H9 (cell line): ENCODE measurements around the gene CFAP43. TPM values are rescaled to one million over a fixed set of nuclear protein-coding genes. Genes with fewer than 3 reads are reported as not detected.
A peak's percentile ranks its signal among the peaks of the same experiment; 100 is the strongest.

Experiments used
- DNase-seq: peaks from one replicate; pipeline ENCODE4 v3.0.0-alpha.2; 2017
- H2AFZ ChIP-seq: one replicate; pipeline ENCODE4 v1.6.1; 2013; ENCODE audit warnings: mild to moderate bottlenecking, low read length, control low read depth, moderate library complexity
- H2AK5ac ChIP-seq: 2 replicates; pipeline ENCODE4 v1.6.1; 2013; ENCODE audit warnings: low read length, control low read depth, mixed read lengths; ENCODE audit not compliant: insufficient read length
- H2BK120ac ChIP-seq: one replicate; pipeline ENCODE4 v1.6.1; 2013; ENCODE audit warnings: low read depth, mild to moderate bottlenecking, low read length, control low read depth, inconsistent platforms; ENCODE audit not compliant: poor library complexity, severe bottlenecking
- H2BK12ac ChIP-seq: 2 replicates; pipeline ENCODE4 v1.6.1; 2013; ENCODE audit warnings: low read length, control low read depth, mixed read lengths, low read depth; ENCODE audit not compliant: insufficient read length
- H2BK15ac ChIP-seq: 2 replicates; pipeline ENCODE4 v1.6.1; 2013; ENCODE audit warnings: low read depth, low read length, control low read depth
- H2BK20ac ChIP-seq: one replicate; pipeline ENCODE4 v1.6.1; 2013; ENCODE audit warnings: low read depth, mild to moderate bottlenecking, low read length, control low read depth, inconsistent platforms; ENCODE audit not compliant: poor library complexity, severe bottlenecking
- H2BK5ac ChIP-seq: 2 replicates; pipeline ENCODE4 v1.6.1; 2013; ENCODE audit warnings: low read length, control low read depth, mixed read lengths; ENCODE audit not compliant: insufficient read length
- H3K14ac ChIP-seq: 2 replicates; pipeline ENCODE4 v1.6.1; 2013; ENCODE audit warnings: low read length, control low read depth; ENCODE audit not compliant: insufficient read depth
- H3K18ac ChIP-seq: 2 replicates; pipeline ENCODE4 v1.6.1; 2013; ENCODE audit warnings: low read depth, mild to moderate bottlenecking, mixed read lengths, low read length, control low read depth; ENCODE audit not compliant: insufficient read length
- H3K23ac ChIP-seq: 2 replicates; pipeline ENCODE4 v1.6.1; 2013; ENCODE audit warnings: low read length, control low read depth, mixed read lengths, low read depth; ENCODE audit not compliant: insufficient read length
- H3K23me2 ChIP-seq: 2 replicates; pipeline ENCODE4 v1.6.1; 2013; ENCODE audit warnings: low read depth, mild to moderate bottlenecking, mixed read lengths, low read length, control low read depth; ENCODE audit not compliant: insufficient read length, poor library complexity, severe bottlenecking
- H3K27ac ChIP-seq: 2 replicates; pipeline ENCODE4 v1.5.1; 2013; ENCODE audit warnings: low read length, control low read depth, mixed read lengths, low read depth; ENCODE audit not compliant: insufficient read length
- H3K27me3 ChIP-seq: 2 replicates; pipeline ENCODE4 v1.6.1; 2013; ENCODE audit warnings: low read length, control low read depth, inconsistent platforms; ENCODE audit not compliant: insufficient read depth
- H3K4ac ChIP-seq: 2 replicates; pipeline ENCODE4 v1.6.1; 2013; ENCODE audit warnings: low read depth, mild to moderate bottlenecking, control low read depth, inconsistent platforms, low read length, moderate library complexity
- H3K4me1 ChIP-seq: 2 replicates; pipeline ENCODE4 v1.6.1; 2013; ENCODE audit warnings: low read length, control low read depth, inconsistent platforms; ENCODE audit not compliant: insufficient read depth
- H3K4me2 ChIP-seq: 2 replicates; pipeline ENCODE4 v1.6.1; 2013; ENCODE audit warnings: low read length, control low read depth, mixed read lengths; ENCODE audit not compliant: insufficient read length, insufficient read depth
- H3K56ac ChIP-seq: 2 replicates; pipeline ENCODE4 v1.6.1; 2013; ENCODE audit warnings: low read depth, mild to moderate bottlenecking, mixed read lengths, low read length, control low read depth; ENCODE audit not compliant: insufficient read length
- H3K79me1 ChIP-seq: 2 replicates; pipeline ENCODE4 v1.6.1; 2013; ENCODE audit warnings: low read depth, mild to moderate bottlenecking, moderate library complexity, low read length, control low read depth, inconsistent platforms; ENCODE audit not compliant: insufficient read depth, poor library complexity, severe bottlenecking
- H3K79me2 ChIP-seq: 2 replicates; pipeline ENCODE4 v1.6.1; 2013; ENCODE audit warnings: low read length, control low read depth, inconsistent platforms; ENCODE audit not compliant: insufficient read depth
- H3K9ac ChIP-seq: 2 replicates; pipeline ENCODE4 v1.6.1; 2013; ENCODE audit warnings: low read length, control low read depth, mixed read lengths; ENCODE audit not compliant: insufficient read length; ENCODE audit errors: extremely low read depth
- H3K9me3 ChIP-seq: one replicate; pipeline ENCODE4 v1.6.1; 2013; ENCODE audit warnings: low read depth, low read length, inconsistent platforms; ENCODE audit not compliant: control insufficient read depth
- H3T11ph ChIP-seq: one replicate; pipeline ENCODE4 v1.6.1; 2013; ENCODE audit warnings: mild to moderate bottlenecking, low read length, control low read depth, inconsistent platforms
- H4K20me1 ChIP-seq: one replicate; pipeline ENCODE4 v1.6.1; 2013; ENCODE audit not compliant: control insufficient read depth, insufficient read length, insufficient read depth
- H4K5ac ChIP-seq: 2 replicates; pipeline ENCODE4 v1.6.1; 2013; ENCODE audit warnings: low read depth, mild to moderate bottlenecking, mixed read lengths, low read length, control low read depth; ENCODE audit not compliant: insufficient read length
- H4K8ac ChIP-seq: replicated peaks from 2 replicates; pipeline ENCODE4 v1.6.1; 2013; ENCODE audit warnings: low read length, control low read depth, mixed read lengths, low read depth; ENCODE audit not compliant: insufficient read length
- H4K91ac ChIP-seq: 2 replicates; pipeline ENCODE4 v1.6.1; 2013; ENCODE audit warnings: low read depth, mild to moderate bottlenecking, moderate library complexity, mixed read lengths, low read length, control low read depth; ENCODE audit not compliant: insufficient read length
- H3K27ac Mint-ChIP-seq, 3 experiments: 2 replicates in 2 of 3; 3 replicates in 1 of 3; pipeline ENCODE4 v1.8.0; 2020 to 2021; ENCODE audit warnings: mixed read lengths in 3 of 3, mild to moderate bottlenecking in 1 of 3, moderate library complexity in 1 of 3
- H3K27me3 Mint-ChIP-seq: 2 replicates; pipeline ENCODE4 v1.8.0; 2021; ENCODE audit warnings: low read depth, mild to moderate bottlenecking, moderate library complexity, mixed read lengths
- H3K36me3 Mint-ChIP-seq, 3 experiments: 2 replicates in 2 of 3; 3 replicates in 1 of 3; pipeline ENCODE4 v1.8.0; 2020 to 2021; ENCODE audit warnings: low read depth in 3 of 3, mixed read lengths in 3 of 3; ENCODE audit not compliant: insufficient read depth in 1 of 3
- H3K4me1 Mint-ChIP-seq, 2 experiments: 2 replicates each; pipeline ENCODE4 v1.8.0; 2020; ENCODE audit warnings: mixed read lengths in 2 of 2
- H3K4me3 Mint-ChIP-seq, 2 experiments: 2 replicates in 1 of 2; 3 replicates in 1 of 2; pipeline ENCODE4 v1.8.0; 2020 to 2021; ENCODE audit warnings: mild to moderate bottlenecking in 2 of 2, mixed read lengths in 2 of 2, moderate library complexity in 1 of 2
- H3K9me3 Mint-ChIP-seq, 2 experiments: 2 replicates in 1 of 2; 3 replicates in 1 of 2; pipeline ENCODE4 v1.8.0; 2020; ENCODE audit warnings: mild to moderate bottlenecking in 2 of 2, mixed read lengths in 2 of 2, moderate library complexity in 1 of 2
- WGBS: extraction: QIAGEN DNeasy Blood & Tissue Kit; methylation state at CpG from one replicate; pipeline ENCODE4 v1.1.7; 2013; ENCODE audit warnings: missing lambda C conversion rate, low lambda C conversion rate, mixed read lengths; ENCODE audit not compliant: insufficient read length; ENCODE audit errors: extremely low coverage; 5-methylcytosine and 5-hydroxymethylcytosine counted together
- total RNA-seq: library from RNA; stranded (reverse); gene quantifications from 2 replicates; pipeline ENCODE4 v1.2.1, GENCODE V29; 2021
- TF ChIP-seq, protein P1 (sequence below): fragments of 200-600 bp; sonication (generic); conservative IDR thresholded peaks from 3 replicates; pipeline ENCODE4 v1.8.0; 2021; ENCODE audit warnings: antibody characterized with exemption, mild to moderate bottlenecking

CFAP43 gene
- total RNA-seq, 1 experiment from 2014 or later = 0.26 TPM

DNA sequence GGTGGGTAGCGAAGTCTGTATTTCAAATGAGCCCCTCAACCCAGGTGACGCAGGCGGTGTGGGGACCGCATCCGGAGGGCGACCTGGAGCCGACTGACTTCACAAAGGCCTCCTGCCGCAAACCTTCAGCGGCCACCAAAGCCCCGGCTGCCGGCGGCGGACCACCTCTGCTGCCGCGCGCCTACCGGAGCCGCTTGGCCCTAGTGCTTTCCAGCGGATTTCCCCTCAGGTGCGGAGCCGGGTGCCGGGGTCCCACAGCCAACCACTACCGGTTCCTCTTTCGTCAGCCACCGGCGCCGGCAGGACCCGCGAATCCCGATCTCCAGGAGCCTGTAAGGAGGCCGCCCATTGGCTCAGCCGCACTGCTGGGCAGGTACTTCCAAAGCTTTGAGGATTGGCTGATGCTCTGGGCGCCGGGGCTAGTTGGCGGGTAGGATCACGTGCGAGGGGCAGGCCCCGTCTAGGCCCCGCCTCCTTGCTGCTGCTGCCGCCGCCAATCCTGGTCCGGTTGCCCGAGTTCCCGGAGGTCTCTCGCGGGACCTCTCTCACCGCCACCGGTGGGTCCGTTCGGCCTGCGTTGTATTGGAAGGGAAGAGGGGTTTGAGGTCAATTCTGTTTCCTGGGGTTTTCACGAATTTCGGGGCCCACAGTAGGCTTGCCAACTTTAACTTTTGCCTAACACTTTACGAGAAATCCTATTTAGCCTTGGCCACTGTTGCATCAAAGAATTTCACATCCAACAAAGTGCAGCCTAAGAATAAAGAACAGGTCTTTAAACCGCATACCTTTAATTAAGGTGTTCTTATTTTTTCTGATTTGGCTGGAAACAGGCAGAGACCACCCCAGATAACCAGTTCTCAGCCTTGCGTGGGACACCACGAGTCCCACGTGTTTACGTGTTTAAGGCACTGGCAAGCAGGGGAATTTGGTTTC, 36.8 kb upstream of the CFAP43 start, which contains the start of gene GSTO2:
GSTO2 (plus strand) TSS at position 472 of the 933 bp plus-strand sequence. CDS start 5,732 bp downstream, outside the sequence.
- peak within 1 kb of the TSS; percentile 80 for H3K4me2 ChIP-seq
- no CpG with 5 or more reads among the region's 59 CpGs for WGBS
- H3K79me1 ChIP-seq = no peaks in the 10 kb centered on the region
- no peak within 1 kb of the TSS for H3K4ac ChIP-seq
- peak within 1 kb of the TSS; percentile 92 for H3K18ac ChIP-seq
- peaks cover 6% of the 10 kb centered on the region; the same call in 1 of the 2 replicates for H3K79me2 ChIP-seq
- H3K9me3 ChIP-seq = no peaks in the 10 kb centered on the region
- Mint-ChIP-seq H3K9me3 (no peaks in the 10 kb centered on the region; a peak in 1 of 5 replicates), H3K4me3 (peak within 1 kb of the TSS; percentile 93 to 97), H3K27ac (peak within 1 kb of the TSS; percentile 93 to 97 (median 95); a peak in 6 of 7 replicates), H3K36me3 (peaks cover 10 to 36% (median 14%) of the 10 kb centered on the region in 3 experiments), H3K27me3 (no peaks in the 10 kb centered on the region), H3K4me1 (peaks cover 11% of the 10 kb centered on the region in 2 experiments)
- peak within 1 kb of the TSS; percentile 74; the same call in 1 of the 2 replicates for H3K14ac ChIP-seq
- H3K27me3 ChIP-seq = no peaks in the 10 kb centered on the region
- H2BK12ac ChIP-seq = no peak within 1 kb of the TSS
- peaks cover 4% of the 10 kb centered on the region; the same call in 1 of the 2 replicates for H3K4me1 ChIP-seq
- peak within 1 kb of the TSS; percentile 93 for H3K9ac ChIP-seq
- no peak within 1 kb of the TSS for H2AFZ ChIP-seq
- H2BK120ac ChIP-seq = no peak within 1 kb of the TSS
- no peak within 1 kb of the TSS for H2BK5ac ChIP-seq
- no peak within 1 kb of the TSS for H2AK5ac ChIP-seq
- H4K20me1 ChIP-seq = no peaks in the 10 kb centered on the region
- H4K5ac ChIP-seq = no peak within 1 kb of the TSS
- peak; percentile 100 for DNase-seq
- no peak within 1 kb of the TSS for H4K91ac ChIP-seq
- H3T11ph ChIP-seq = no peak within 1 kb of the TSS
- H4K8ac ChIP-seq = no peak within 1 kb of the TSS
- H3K23me2 ChIP-seq = peaks cover 3% of the 10 kb centered on the region
- H3K23ac ChIP-seq = no peak within 1 kb of the TSS
- TF ChIP-seq, protein P1, sequence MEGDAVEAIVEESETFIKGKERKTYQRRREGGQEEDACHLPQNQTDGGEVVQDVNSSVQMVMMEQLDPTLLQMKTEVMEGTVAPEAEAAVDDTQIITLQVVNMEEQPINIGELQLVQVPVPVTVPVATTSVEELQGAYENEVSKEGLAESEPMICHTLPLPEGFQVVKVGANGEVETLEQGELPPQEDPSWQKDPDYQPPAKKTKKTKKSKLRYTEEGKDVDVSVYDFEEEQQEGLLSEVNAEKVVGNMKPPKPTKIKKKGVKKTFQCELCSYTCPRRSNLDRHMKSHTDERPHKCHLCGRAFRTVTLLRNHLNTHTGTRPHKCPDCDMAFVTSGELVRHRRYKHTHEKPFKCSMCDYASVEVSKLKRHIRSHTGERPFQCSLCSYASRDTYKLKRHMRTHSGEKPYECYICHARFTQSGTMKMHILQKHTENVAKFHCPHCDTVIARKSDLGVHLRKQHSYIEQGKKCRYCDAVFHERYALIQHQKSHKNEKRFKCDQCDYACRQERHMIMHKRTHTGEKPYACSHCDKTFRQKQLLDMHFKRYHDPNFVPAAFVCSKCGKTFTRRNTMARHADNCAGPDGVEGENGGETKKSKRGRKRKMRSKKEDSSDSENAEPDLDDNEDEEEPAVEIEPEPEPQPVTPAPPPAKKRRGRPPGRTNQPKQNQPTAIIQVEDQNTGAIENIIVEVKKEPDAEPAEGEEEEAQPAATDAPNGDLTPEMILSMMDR = no peak
- H2BK15ac ChIP-seq = no peak within 1 kb of the TSS
- H2BK20ac ChIP-seq = no peak within 1 kb of the TSS
- no peak within 1 kb of the TSS for H3K56ac ChIP-seq
- H3K27ac ChIP-seq = peak within 1 kb of the TSS; percentile 35
